ENCODE data around the gene GPATCH1.
"Not testable (repeated sequence)": the region's sequence is repeated elsewhere in the genome, so short reads cannot be mapped to it uniquely, and the experiment has no call there.

The GPATCH1 gene

GRCh38 chr19:33163481-33163880, 82.5 kb downstream of the GPATCH1 start:
- DNase-seq = no peak

- DNase-seq = not testable (repeated sequence)
Observed at GRCh38 chr19:33166037-33166436, 85.1 kb downstream of the GPATCH1 start.

GRCh38 chr19:33167438-33167837, 86.5 kb downstream of the GPATCH1 start:
- no peak for DNase-seq

GRCh38 chr19:33168528-33168927, 87.5 kb downstream of the GPATCH1 start:
- no peak for DNase-seq

- no peak for DNase-seq
Observed at GRCh38 chr19:33171222-33171795, 90.3 kb downstream of the GPATCH1 start.

GRCh38 chr19:33171916-33172359, 91.0 kb downstream of the GPATCH1 start:
- no peak for DNase-seq

- no peak for DNase-seq
Observed at GRCh38 chr19:33174186-33174585, 93.2 kb downstream of the GPATCH1 start.

GRCh38 chr19:33175156-33175782, 94.3 kb downstream of the GPATCH1 start:
- DNase-seq = no peak

GRCh38 chr19:33175886-33176669, 95.1 kb downstream of the GPATCH1 start:
- DNase-seq = no peak

- DNase-seq = peak; percentile 94
Observed at GRCh38 chr19:33176670-33177416, 95.9 kb downstream of the GPATCH1 start.

- DNase-seq = no peak
Observed at GRCh38 chr19:33177417-33177979, 96.5 kb downstream of the GPATCH1 start.
